Activated CD4-positive, alpha-beta memory T cell treated with anti-CD3 and anti-CD28 coated beads, Interleukin-2, amount 10 ng/mL, durations not matched to agents 7 days and 5 days (primary cell): ENCODE results near the gene ARHGEF37. TPM values are rescaled to one million over a fixed set of nuclear protein-coding genes. Genes with fewer than 3 reads are reported as not detected.
"Not testable (repeated sequence)": the region's sequence is repeated elsewhere in the genome, so short reads cannot be mapped to it uniquely, and the experiment has no call there.

Experiments
- CTCF ChIA-PET: fragments of 350-600 bp; sonication (Branson Sonifier 250); formaldehyde crosslinking; loops from one replicate; lab custom pipeline; 2021; ENCODE audit warnings: antibody characterized with exemption, inconsistent platforms; lab: Charles Lee
- POLR2A ChIA-PET: fragments of 350-600 bp; sonication (Branson Sonifier 250); formaldehyde crosslinking; loops from one replicate; lab custom pipeline; 2021; ENCODE audit warnings: antibody characterized with exemption; lab: Charles Lee
- DNase-seq: peaks from one replicate; pipeline ENCODE4 v3.0.0-alpha.2; 2020
- H3K27ac Mint-ChIP-seq: one replicate; pipeline ENCODE4 v1.8.0; 2021; ENCODE audit warnings: mild to moderate bottlenecking, mixed read lengths
- H3K27me3 Mint-ChIP-seq: one replicate; pipeline ENCODE4 v1.8.0; 2021; ENCODE audit warnings: mixed read lengths
- H3K36me3 Mint-ChIP-seq: one replicate; pipeline ENCODE4 v1.8.0; 2021; ENCODE audit warnings: low read depth, mixed read lengths
- H3K4me1 Mint-ChIP-seq: one replicate; pipeline ENCODE4 v1.8.0; 2021; ENCODE audit warnings: mixed read lengths
- H3K4me3 Mint-ChIP-seq: one replicate; pipeline ENCODE4 v1.8.0; 2021; ENCODE audit warnings: mild to moderate bottlenecking, mixed read lengths
- H3K9me3 Mint-ChIP-seq: one replicate; pipeline ENCODE4 v1.8.0; 2021; ENCODE audit warnings: mixed read lengths
- total RNA-seq, 2 experiments: library from RNA; stranded (reverse); gene quantifications; one replicate each; pipeline ENCODE4 v1.2.3, GENCODE V29; 2021

The ARHGEF37 gene
- total RNA-seq, 2 experiments from 2014 or later: 0.88 to 1.1 TPM

DNA sequence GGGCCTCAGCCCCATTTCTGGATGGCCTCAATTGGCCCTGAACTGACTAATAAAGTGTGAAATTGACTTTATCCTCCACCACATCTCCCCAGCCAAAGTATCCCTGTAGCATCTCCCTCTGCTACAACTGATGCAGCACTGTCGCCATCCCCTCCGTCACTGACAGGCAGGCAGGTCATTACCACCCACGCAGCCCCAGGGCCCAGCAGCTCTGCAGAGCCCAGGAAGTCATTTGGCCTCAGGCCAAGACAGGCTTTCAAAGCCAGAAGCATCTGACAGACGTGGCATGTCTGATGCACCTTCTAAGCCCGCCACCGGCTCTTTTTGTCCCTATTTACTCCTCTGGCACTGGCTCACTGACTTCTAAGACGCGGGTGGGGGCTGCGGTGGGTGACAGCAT lies 65.3 kb downstream of the ARHGEF37 start:
- Mint-ChIP-seq H3K36me3 (no peaks in the 10 kb centered on the region), H3K4me1 (no peaks in the 10 kb centered on the region), H3K27me3 (peaks cover 4% of the 10 kb centered on the region), H3K9me3 (no peaks in the 10 kb centered on the region), H3K27ac (no peak overlapping the region), H3K4me3 (no peak overlapping the region)
- DNase-seq: no peak
- POLR2A ChIA-PET: no interaction called here
- CTCF ChIA-PET: no interaction called here

DNA sequence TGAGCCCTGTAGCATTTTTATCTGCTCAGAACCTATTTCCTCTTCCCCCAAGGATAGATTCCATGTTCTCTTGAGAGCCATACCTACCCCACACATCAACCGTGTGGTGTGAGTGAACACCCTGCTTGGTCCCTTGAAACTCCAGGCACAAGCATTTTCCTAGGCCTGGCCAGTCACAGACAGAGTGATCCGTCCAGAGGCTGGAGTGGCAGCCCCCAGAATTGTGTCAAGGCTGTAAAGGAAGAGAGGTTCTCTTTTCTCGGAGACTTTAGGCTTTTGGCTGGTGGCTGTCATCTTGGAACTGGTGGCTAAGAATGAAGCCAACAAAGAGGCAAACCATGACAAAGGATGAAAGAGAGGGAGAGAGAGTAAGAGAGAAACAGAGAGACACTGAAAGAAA lies 66.0 kb downstream of the ARHGEF37 start:
- H3K36me3 Mint-ChIP-seq: no peaks in the 10 kb centered on the region
- ChIA-PET CTCF (interaction anchor here (2.2 kb wide), 1 partner anchor 11 kb away, joined by 9 read pairs; no protein-coding TSS in a partner anchor), POLR2A (no interaction called here)

DNA sequence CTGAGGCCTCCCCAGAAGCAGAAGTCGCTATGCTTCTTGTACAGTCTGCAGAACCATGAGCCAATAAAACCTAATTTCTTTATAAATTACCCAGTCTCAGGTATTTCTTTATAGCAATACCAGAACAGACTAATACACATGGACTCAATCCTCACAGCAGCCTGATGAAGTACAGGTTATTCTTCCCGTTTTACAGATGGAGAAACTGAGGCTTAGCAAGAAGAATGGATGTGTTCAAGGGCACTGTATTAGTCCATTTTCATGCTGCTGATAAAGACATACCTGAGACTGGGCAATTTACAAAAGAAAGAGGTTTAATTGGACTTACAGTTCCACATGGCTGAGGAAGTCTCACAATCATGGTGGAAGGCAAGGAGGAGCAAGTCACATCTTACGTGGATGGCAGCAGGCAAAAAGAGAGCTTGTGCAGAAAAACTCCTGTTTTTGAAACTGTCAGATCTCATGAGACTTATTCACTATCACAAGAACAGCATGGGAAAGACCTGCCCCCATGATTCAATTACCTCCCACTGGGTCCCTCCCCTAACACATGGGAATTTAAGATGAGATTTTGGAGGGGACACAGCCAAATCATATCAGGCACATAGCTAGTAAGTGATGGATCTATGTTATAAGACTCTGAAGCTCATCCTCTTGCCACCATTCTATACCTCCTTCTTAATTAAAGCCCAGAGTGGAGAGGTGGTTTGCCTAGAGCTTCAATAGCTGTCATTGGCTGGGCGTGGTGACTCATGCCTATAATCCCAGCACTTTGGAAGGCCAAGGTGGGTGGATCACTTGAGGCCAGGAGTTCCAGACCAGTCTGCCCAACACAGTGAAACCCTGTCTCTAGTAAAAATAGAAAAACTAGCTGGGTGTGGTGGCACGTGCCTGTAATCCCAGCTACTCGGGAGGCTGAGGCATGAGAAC lies 67.4 kb downstream of the ARHGEF37 start:
- H3K4me3 Mint-ChIP-seq, H3K9me3 Mint-ChIP-seq, H3K27me3 Mint-ChIP-seq, H3K4me1 Mint-ChIP-seq, H3K27ac Mint-ChIP-seq, POLR2A ChIA-PET, H3K36me3 Mint-ChIP-seq: not testable (repeated sequence)
- peak; percentile 34 for DNase-seq
- CTCF ChIA-PET: interaction anchor here (0.8 to 2.2 kb wide), 4 partner anchors 9 to 180 kb away, joined by 3 to 9 read pairs (median 4); no protein-coding TSS in a partner anchor

More for the DNA sequence above, 66.0 kb downstream of the ARHGEF37 start:
- H3K4me1 Mint-ChIP-seq: no peaks in the 10 kb centered on the region
- H3K9me3 Mint-ChIP-seq: no peaks in the 10 kb centered on the region
- DNase-seq: no peak
- no peak overlapping the region for H3K4me3 Mint-ChIP-seq
- no peak overlapping the region for H3K27ac Mint-ChIP-seq
- H3K27me3 Mint-ChIP-seq: peaks cover 4% of the 10 kb centered on the region

DNA sequence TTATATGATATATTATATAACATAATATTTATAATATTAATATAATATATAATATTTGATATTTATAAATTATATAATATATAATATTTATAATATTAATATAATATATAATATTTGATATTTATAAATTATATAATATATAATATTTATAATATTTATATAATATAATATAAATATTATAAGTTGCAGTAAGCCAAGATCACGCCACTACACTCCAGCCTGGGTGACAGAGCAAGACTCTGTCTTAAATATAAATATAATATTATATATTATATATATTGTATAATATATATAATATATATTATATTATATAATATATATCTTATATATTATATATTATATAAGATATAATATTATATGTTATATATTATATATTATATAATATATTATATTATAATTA lies 68.4 kb downstream of the ARHGEF37 start:
- DNase-seq, H3K36me3 Mint-ChIP-seq, H3K27ac Mint-ChIP-seq, H3K4me1 Mint-ChIP-seq, H3K9me3 Mint-ChIP-seq, POLR2A ChIA-PET, H3K27me3 Mint-ChIP-seq, H3K4me3 Mint-ChIP-seq: not testable (repeated sequence)
- CTCF ChIA-PET: interaction anchor here (0.8 to 1.2 kb wide), 2 partner anchors 16 to 179 kb away, joined by 3 to 5 read pairs; no protein-coding TSS in a partner anchor

DNA sequence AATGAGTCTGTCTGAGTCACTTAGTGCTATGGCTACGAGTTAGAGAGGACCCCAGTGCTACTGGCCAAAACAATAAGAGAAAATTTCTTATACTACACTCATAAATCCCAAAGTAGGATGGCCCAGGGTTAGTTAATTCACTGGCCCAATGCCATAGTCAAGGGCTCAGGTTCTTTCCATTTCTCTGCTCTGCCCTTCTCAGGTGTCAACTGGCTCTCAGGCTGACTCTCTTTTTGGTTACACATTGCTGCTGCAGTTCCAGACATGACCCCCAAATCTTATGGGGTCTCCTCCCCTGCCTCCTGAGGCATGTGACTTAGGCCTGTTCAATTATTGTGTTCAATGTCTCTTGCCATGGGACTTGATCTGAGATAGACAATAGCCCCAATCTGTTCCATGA lies 70.4 kb downstream of the ARHGEF37 start:
- H3K4me3 Mint-ChIP-seq: no peak overlapping the region
- H3K27me3 Mint-ChIP-seq: no peaks in the 10 kb centered on the region
- ChIA-PET POLR2A (interaction anchor here (1.2 kb wide), 1 partner anchor 15 kb away, joined by 3 read pairs; no protein-coding TSS in a partner anchor), CTCF (interaction anchor here (1.1 to 2.1 kb wide), 3 partner anchors 15 to 177 kb away, joined by 6 to 10 read pairs (median 6); no protein-coding TSS in a partner anchor)
- DNase-seq: peak; percentile 32
- H3K36me3 Mint-ChIP-seq: no peaks in the 10 kb centered on the region
- no peak overlapping the region for H3K27ac Mint-ChIP-seq
- H3K9me3 Mint-ChIP-seq: peaks cover 3% of the 10 kb centered on the region
- no peaks in the 10 kb centered on the region for H3K4me1 Mint-ChIP-seq

DNA sequence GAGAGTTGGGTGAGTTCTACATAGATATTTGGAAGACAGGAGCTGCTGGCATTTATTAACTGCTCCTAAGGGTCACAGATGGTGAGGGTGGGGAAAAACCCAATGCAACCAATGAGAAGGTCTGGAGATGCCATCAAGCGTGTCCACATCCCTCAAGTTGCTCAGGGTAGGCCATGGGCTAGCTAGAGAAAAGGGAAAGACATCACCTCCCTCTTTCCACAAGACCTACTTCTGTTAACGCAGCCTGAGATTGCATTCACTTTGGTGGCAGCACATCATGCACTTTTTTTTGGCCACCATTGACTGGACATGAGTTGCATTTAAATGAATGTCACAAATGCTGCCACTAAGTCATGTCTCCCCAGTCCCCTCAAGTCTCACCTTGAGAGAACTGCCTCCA lies 71.4 kb downstream of the ARHGEF37 start:
- no peaks in the 10 kb centered on the region for H3K36me3 Mint-ChIP-seq
- CTCF ChIA-PET: interaction anchor here (1.1 to 2.1 kb wide), 3 partner anchors 15 to 176 kb away, joined by 6 to 10 read pairs (median 6); no protein-coding TSS in a partner anchor
- peaks cover 3% of the 10 kb centered on the region for H3K27me3 Mint-ChIP-seq
- peaks cover 6% of the 10 kb centered on the region for H3K9me3 Mint-ChIP-seq
- DNase-seq: no peak
- H3K4me1 Mint-ChIP-seq: no peaks in the 10 kb centered on the region
- H3K27ac Mint-ChIP-seq: no peak overlapping the region
- no peak overlapping the region for H3K4me3 Mint-ChIP-seq
- POLR2A ChIA-PET: interaction anchor here (1.2 kb wide), 1 partner anchor 14 kb away, joined by 3 read pairs; no protein-coding TSS in a partner anchor

DNA sequence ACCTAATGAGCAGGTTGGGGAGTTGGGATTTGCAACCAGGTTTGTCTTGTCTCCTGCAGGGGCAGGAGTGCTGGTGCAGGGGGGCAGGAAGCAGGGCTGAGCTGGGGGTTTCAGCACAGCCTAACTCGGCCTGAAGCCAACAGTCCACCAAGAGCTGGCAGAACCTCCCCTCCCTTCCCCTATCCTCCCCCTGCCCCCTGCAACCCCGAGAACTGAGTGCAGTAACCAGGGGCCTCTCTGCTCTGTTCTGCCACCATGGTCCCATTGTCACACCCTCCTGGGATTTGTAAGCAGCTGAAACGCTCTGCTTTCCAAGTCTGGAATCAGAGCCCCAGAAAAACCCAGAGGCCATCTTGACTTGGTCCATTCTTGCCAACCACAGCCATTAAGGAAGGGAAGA lies 72.9 kb downstream of the ARHGEF37 start:
- POLR2A ChIA-PET: no interaction called here
- H3K27ac Mint-ChIP-seq: no peak overlapping the region

DNA sequence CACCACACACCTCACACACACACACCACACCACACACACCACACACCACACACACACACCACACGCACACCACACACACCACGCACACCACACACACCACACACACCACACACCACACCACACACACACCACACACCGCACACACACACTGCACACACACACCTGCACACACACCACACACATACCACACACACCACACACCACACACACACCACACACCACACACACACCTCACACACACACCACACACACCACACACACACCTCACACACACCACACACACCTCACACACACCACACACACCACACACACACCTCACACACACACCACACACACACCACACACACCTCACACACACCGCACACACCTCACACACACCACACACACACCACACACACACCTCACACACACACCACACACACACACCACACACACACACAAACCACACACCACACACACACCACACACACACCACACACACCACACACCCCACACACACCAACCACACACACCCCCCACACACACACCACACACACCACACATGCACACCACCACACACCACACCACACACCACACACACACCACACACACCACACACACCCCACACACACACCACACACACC lies 73.7 kb downstream of the ARHGEF37 start:
- no peak overlapping the region for H3K27ac Mint-ChIP-seq
- CTCF ChIA-PET: interaction anchor here (0.7 to 1.4 kb wide), 4 partner anchors 13 to 173 kb away, joined by 3 read pairs; no protein-coding TSS in a partner anchor

More for the DNA sequence above, 72.9 kb downstream of the ARHGEF37 start:
- CTCF ChIA-PET: interaction anchor here (0.7 to 1.4 kb wide), 3 partner anchors 13 to 162 kb away, joined by 3 read pairs; no protein-coding TSS in a partner anchor
- Mint-ChIP-seq H3K27me3 (peaks cover 3% of the 10 kb centered on the region), H3K4me1 (no peaks in the 10 kb centered on the region), H3K9me3 (peaks cover 6% of the 10 kb centered on the region), H3K36me3 (no peaks in the 10 kb centered on the region), H3K4me3 (no peak overlapping the region)
- no peak for DNase-seq

DNA sequence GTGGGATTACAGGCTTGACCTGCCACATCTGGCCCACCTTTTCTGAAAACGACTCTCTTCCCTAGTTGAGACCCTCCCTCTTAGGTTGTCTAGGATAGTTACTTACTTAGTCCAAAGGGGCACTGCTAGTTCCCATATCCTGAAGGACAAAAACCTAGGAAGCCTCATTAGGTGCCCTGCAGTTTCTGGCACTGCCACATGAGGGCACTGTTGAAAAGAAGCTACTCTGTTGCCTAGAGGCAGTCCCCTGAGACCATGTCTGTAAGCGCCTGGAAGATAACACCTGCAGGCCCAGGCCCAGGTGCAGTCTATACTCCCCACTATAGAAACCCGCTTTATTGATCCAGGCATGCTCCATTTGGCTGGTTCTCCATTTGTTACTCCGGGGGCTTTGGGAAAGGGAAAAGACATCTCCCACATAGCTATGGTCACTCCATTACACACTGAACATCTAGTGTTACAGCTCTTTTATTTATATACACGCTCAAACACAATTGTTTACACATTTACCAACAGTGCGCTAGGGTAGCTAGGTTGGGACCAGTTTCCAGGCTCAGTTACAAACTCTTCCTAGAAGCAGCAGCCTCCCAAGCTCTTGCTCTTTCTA lies 75.4 kb downstream of the ARHGEF37 start:
- no peaks in the 10 kb centered on the region for H3K4me1 Mint-ChIP-seq
- no peaks in the 10 kb centered on the region for H3K36me3 Mint-ChIP-seq
- peak; percentile 33 for DNase-seq
- no peak overlapping the region for H3K4me3 Mint-ChIP-seq
- ChIA-PET POLR2A (interaction anchor here (0.6 kb wide), 1 partner anchor 110 kb away, joined by 3 read pairs; no protein-coding TSS in a partner anchor), CTCF (interaction anchor here (0.6 to 3.9 kb wide), 10 partner anchors 10 to 305 kb away, joined by 3 to 27 read pairs (median 4); no protein-coding TSS in a partner anchor)
- H3K27me3 Mint-ChIP-seq: peaks cover 3% of the 10 kb centered on the region
- H3K27ac Mint-ChIP-seq: no peak overlapping the region
- H3K9me3 Mint-ChIP-seq: peaks cover 6% of the 10 kb centered on the region

More for the DNA sequence above, 73.7 kb downstream of the ARHGEF37 start:
- no peaks in the 10 kb centered on the region for H3K36me3 Mint-ChIP-seq
- H3K4me1 Mint-ChIP-seq: no peaks in the 10 kb centered on the region
- H3K4me3 Mint-ChIP-seq: no peak overlapping the region
- H3K27me3 Mint-ChIP-seq: peaks cover 3% of the 10 kb centered on the region
- H3K9me3 Mint-ChIP-seq: peaks cover 6% of the 10 kb centered on the region
- DNase-seq: no peak
- POLR2A ChIA-PET: no interaction called here

DNA sequence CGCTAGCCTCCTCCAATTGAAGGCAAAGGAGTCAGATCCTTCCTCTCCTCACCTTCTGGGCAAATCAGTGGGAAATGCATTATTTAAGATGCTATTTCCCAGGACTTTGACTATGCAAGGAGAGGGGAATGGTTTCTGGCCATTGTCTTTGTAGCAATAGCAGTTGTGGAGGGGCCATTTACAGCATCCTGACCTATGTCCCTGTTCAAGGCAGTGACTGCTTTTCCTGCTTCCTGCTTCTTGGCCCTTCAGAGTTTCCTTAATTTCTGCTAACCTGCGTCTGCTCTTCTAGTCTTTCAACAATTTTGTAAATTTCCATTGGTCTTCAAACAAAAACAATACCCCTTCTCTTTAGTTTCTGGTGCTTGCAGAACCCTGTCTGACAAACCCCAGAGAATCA lies 76.0 kb downstream of the ARHGEF37 start:
- Mint-ChIP-seq H3K4me1 (no peaks in the 10 kb centered on the region), H3K9me3 (peaks cover 6% of the 10 kb centered on the region), H3K27ac (no peak overlapping the region), H3K36me3 (no peaks in the 10 kb centered on the region), H3K27me3 (peaks cover 3% of the 10 kb centered on the region), H3K4me3 (no peak overlapping the region)
- ChIA-PET CTCF (interaction anchor here (0.9 to 3.9 kb wide), 4 partner anchors 10 to 171 kb away, joined by 3 to 27 read pairs (median 12); no protein-coding TSS in a partner anchor), POLR2A (no interaction called here)
- DNase-seq: no peak

DNA sequence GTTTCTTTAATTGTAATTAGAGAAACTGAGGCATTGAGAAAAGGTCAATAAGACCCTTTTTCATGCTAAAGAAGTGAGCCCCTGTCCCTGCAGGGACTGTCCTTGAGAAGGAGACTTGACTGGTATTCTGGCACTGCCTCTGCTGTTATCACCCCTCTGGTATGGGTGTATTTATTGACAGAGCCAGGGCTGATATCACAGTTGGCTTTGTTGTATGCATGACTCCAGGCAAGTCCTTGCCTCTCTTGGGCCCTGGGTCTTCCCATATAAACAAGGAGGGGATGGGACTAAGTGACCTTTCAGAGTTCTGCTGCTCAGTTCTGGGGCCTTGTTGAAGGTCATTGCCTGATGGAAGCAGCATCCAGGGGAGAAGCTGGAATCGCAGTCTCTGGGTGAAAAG lies 77.0 kb downstream of the ARHGEF37 start:
- Mint-ChIP-seq H3K27ac (no peak overlapping the region), H3K4me1 (no peaks in the 10 kb centered on the region), H3K27me3 (peaks cover 3% of the 10 kb centered on the region), H3K9me3 (peaks cover 6% of the 10 kb centered on the region), H3K36me3 (no peaks in the 10 kb centered on the region), H3K4me3 (no peak overlapping the region)
- POLR2A ChIA-PET: no interaction called here
- CTCF ChIA-PET: interaction anchor here (3.9 kb wide), 1 partner anchor 9 kb away, joined by 27 read pairs; no protein-coding TSS in a partner anchor
- DNase-seq: no peak

DNA sequence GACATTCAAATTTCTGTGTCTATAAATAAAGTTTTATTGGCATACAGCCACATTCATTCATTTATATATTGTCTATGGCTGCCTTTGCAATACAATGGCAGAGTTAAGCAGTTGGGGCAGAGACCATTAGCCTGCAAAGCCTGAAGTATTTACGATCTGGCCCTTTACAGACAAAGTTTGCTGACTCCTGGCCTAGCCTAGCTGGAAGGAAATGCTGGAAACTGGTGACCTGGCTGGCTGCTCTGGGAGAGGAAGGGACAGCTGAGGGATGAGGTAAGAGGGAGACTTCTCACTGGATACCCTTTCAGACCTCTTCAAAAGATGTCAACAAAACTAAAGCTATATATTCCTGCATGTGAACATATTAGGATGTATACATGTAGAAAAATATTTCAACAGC lies 82.8 kb downstream of the ARHGEF37 start:
- Mint-ChIP-seq H3K4me1 (peaks cover 2% of the 10 kb centered on the region), H3K36me3 (no peaks in the 10 kb centered on the region), H3K9me3 (peaks cover 2% of the 10 kb centered on the region), H3K4me3 (no peak overlapping the region), H3K27me3 (peaks cover 2% of the 10 kb centered on the region), H3K27ac (no peak overlapping the region)
- ChIA-PET POLR2A (interaction anchor here (0.6 kb wide), 1 partner anchor 46 kb away, joined by 3 read pairs; no protein-coding TSS in a partner anchor), CTCF (interaction anchor here (1.0 to 1.1 kb wide), 2 partner anchors 24 to 170 kb away, joined by 3 read pairs; no protein-coding TSS in a partner anchor)
- no peak for DNase-seq
